NOMO-1 (cell line): ENCODE data around the gene PLCB1.

Source experiments
- DNase-seq, 2 experiments: peaks; one replicate each; lab custom pipeline; 2025; ENCODE audit not compliant: unreplicated experiment in 2 of 2; lab: John Stamatoyannopoulos, UW

PLCB1 gene

DNA sequence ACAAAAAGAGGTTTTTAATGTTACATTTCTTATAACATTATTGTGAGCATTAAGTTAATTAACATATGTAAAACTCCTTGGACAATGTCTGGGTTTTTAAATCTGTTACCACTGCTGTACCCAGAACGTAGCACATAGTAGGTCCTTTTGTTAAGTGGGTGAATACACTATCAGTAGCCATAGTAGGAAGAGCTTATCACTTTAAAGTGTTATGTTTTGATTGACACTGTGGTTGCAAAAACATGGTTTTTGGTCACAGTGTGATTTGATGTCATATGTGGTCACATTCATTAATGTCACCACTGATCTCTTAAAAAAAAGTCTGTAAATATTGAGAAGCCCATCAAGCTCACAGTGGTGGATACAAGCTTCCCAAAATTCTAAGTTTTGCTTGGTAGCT is 160.7 kb downstream of the PLCB1 start:
- no peak for DNase-seq

- no peak for DNase-seq
Observed at GRCh38 chr20:8293750-8294149, 161.7 kb downstream of the PLCB1 start.

GRCh38 chr20:8296536-8296935 is 164.5 kb downstream of the PLCB1 start:
- no peak for DNase-seq

GRCh38 chr20:8298426-8299043 is 166.5 kb downstream of the PLCB1 start:
- DNase-seq = no peak

- no peak for DNase-seq
Observed at GRCh38 chr20:8299921-8300320, 167.9 kb downstream of the PLCB1 start.

DNA sequence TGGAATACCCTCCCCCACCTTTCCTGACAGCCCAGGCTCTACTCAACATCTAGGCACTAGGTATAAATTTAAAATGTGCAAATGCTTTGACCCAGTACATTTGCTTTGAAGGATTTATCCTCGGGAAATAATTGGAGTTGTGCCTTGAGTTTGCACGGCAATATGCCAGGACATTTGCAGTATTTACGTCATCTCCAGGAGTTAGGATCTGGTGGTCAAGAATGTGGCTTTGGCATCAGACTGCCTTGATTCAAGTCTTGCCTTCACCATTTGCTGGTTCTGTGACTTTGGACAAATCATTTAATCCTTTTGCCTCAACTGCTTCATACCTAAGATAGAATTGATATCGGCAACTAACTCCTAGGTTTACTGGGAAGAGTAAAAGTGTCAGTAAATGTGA is 169.6 kb downstream of the PLCB1 start:
- no peak for DNase-seq

- DNase-seq = no peak
Observed at GRCh38 chr20:8303651-8304050, 171.6 kb downstream of the PLCB1 start.

DNA sequence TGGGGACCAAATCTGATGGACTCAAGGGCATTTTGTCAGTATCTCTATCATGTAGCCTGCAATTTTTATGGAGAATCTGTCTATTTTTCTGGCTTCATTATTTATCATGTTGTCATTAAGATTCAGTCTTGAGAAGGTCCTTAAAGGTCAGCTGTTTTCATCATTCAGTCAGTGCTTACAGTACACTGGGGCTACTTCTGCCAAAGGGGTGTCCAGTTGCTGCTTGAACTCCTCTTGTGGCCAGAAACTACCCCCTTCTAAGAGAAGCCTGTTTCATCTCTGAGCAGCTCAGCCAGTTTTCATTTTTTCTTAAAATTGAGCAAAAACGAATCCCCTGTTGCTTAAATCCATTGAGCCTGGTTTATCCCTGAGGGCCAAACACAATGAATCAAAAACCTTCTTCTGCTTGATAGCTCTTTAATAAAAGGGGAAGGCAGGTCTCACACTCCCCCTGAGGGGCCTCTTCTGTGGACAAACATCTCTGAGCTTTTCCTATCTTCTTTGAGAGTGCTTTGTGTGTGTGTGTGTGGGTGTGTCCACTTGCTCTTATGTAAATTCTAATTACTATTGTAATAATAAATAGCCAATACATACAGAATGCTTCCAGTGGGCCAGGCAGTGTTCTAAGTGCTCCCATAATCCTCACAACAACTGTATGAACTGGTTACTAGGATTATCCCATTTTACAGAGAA is 172.2 kb downstream of the PLCB1 start:
- no peak for DNase-seq

DNA sequence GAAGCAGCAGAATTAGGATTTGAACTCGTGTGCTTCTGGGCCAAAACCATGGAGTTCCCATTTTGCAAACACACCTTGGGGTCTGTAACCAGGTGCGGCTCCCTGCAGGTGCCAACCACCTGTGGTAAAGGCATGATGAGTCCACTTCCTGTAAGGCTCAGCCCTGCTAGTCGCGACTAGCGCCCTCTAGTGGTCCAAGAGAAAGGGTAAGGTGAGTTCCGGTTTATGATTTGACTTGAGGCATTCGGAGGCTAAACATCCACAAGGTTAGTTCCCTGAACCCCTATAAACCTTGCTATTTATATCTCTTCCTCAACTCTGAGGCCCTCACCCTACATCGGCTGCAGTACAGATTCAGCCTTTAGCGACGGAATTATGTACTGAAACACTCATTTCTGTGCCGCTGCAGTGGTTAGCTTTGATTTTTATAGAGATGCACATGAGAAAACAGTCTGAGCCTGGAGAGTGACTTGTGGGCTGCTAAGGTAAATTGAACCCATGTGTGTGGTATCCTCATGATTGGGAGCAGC is 173.4 kb downstream of the PLCB1 start:
- DNase-seq = peak; percentile 13 to 40

- DNase-seq = no peak
Observed at GRCh38 chr20:8306937-8307336, 174.9 kb downstream of the PLCB1 start.

DNA sequence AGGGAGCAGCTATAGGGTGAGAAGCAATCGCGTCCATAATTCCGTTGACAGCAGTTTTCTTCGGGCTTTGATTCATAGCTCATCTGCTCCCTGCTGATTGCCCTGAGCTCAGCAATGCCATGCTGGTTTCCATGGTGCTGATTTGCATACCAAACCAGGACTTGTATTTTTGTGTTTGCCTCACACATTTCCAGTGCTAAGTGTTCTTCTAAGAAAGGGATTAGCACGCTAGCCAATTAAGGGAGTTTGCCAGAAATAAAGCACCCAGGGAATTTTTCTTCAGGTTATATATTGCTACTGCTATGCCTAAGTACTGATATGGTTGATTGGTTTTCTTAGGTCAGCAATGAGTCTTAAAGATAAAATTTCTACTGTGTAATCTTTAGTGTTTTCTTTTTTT is 177.6 kb downstream of the PLCB1 start:
- DNase-seq = no peak

DNA sequence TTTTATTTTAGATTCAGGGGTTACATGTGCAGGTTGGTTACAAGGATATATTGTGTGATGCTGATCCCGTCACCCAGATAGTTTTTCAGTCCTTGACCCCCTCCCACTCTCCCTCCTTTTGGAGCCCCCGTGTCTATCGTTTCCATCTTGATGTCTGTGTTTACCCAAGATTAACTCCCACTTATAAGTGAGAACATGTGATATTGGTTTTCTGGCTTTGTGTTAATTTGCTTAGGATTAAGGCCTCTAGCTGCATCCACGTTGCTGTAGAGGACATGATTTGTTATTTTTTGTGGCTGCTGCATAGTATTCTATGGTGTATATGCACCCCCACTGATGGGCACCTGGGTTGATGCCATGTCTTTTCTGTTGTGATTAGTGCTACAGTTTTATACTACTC is 178.6 kb downstream of the PLCB1 start:
- DNase-seq = no peak

DNA sequence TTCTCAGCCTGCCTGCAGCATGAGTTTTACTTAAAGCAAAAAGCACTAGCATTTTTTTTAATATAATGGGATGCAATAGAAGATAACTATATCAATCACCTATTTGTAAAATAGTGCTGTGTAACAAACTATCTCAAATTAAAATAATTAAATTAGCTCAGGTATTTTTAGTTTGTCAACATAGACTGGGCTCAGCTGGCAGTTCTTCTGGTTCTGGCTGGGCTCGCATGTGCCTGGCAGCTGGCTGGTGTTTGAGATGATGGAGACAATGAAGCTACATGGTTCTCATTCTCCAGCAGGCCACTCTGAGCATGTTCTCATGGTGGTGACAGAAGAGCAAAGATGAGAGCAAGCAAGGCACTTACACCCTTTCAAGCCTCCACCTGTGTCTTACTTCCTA is 181.0 kb downstream of the PLCB1 start:
- DNase-seq = no peak

DNA sequence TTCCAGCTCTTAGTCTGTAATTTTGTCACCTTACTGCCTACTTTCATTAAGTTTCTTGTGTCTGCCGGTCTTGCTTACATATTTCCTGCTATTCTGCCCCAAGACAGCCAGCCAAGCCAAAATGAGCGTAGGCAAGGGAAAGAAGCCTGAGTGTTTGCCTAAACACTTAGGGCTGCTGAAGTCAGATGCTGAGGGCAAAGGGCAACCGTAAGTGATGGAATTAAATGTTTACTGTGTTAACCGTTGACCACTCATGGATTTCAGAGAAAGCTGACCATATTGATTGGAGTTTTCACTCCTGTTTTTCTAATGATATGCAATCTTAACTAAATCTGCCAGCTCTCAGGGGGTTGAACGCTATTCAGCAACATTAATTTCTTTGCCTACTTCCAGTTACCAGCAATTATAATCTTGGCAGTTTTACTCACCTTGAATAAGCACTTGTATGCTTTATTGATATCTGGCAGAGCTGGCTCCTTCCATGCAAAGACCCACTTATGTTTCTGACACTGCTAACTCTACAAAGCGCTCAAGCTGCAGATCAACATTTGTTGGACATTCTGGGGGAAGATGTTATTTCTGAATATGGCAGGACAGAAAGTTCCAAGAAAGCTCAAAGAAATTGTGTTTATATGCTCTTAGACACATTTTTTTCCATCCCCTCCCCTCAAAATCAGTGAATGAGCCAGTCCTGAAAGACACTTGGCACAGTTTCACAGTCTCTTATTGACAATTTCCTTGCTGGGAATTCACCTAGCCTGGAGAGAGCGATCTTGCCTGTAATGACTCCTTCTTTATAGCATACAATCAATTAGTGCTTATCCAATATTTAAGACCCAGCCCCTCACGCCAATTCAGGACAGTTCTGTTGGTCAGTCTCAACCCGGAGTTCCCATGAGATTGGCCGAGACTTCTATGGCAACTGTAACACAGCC is 183.8 kb downstream of the PLCB1 start:
- no peak for DNase-seq

DNA sequence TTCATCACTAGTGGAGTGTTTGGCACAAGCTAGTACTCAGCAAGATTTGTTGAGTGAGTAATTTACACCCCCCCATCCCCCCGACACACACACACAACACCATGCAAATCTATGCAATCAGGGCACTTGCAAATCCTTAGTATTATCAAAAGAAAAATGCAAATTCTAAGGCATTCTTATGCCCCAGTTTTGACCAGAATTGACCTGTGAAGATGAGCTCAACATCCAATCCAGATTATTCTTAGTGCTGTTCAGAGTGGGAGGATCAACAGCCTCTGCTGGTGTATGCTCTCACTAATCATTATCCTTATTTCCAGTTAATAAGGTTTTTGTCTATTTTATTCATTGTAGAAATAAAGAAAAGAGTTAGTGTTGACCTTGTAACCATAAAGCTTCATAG is 185.4 kb downstream of the PLCB1 start:
- DNase-seq = no peak

- DNase-seq = peak in 1 of 2 experiments; percentile 42
Observed at GRCh38 chr20:8318965-8319625, 187.0 kb downstream of the PLCB1 start.

GRCh38 chr20:8320306-8320705 is 188.2 kb downstream of the PLCB1 start:
- DNase-seq = peak in 1 of 2 experiments; percentile 42

GRCh38 chr20:8321001-8321400 is 188.9 kb downstream of the PLCB1 start:
- no peak for DNase-seq

GRCh38 chr20:8322662-8323217 is 190.7 kb downstream of the PLCB1 start:
- DNase-seq = no peak

DNA sequence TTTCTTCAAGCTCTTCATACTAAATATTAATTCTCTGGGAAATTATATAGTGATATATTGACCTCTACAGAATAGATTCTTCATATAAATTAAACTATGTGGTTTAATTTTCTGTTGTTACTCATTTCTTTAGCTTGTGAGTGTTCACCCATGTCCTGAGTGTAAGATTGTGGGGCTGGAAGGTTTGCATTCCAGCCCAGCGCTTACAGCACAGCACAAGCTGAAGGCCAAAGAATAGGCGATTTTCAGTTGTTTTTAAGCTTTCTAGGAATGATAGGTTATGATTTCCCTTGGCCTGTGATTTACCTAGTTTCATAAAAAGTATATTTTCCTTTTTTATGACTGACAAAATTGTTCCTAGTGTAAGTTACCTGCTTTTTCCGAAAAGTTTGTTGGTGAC is 194.1 kb downstream of the PLCB1 start:
- no peak for DNase-seq

- DNase-seq = no peak
Observed at GRCh38 chr20:8326899-8327298, 194.8 kb downstream of the PLCB1 start.
